ENCODE measurements around the gene IFIT3. TPM values are rescaled to one million over a fixed set of nuclear protein-coding genes. Genes with fewer than 3 reads are reported as not detected.

IFIT3 gene
- total RNA-seq, 1 donor from 2014 or later, result 8.1 TPM

DNA sequence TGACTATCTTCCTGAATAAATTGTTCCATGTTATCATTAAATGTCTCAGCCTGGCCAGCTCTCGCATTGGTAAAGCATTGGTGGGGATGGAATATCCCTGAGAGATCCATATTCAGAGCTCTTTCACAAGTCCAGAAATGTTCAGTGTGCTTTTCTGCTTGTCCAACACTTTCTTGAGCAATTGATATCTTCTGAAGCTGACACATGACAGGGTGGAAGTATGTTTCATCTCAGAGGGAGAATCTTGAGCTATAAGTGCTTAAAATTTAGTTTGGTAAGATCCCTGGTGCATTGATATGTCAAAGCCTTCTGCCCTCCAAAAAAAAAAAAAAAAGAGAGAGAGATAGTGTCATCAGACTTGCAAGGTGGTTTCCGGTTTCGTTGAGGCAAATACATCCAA lies 7.4 kb downstream of the IFIT3 start:
- DNase-seq (ENCODE audit: low read depth in 2 of 2), result no peak

DNA sequence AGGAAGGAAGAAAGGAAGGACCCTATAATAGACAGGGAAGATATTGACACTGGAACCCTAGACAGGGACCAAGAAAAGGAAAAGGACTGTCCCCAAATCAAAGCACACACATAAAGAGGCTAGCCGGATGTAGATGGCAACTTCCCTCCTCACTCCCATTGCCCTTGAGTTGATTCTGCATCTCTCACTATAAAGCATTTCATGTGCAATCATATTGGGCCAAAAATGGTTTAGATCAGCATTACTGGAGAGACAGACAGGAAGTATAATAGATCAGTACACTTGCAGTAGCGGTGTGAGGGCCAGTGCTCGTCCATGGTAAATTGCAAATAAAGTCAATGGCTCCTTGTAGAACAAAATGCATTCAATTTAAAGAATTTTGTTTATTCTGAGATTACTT lies 8.4 kb downstream of the IFIT3 start:
- DNase-seq (ENCODE audit: low read depth in 2 of 2), result no peak

DNA sequence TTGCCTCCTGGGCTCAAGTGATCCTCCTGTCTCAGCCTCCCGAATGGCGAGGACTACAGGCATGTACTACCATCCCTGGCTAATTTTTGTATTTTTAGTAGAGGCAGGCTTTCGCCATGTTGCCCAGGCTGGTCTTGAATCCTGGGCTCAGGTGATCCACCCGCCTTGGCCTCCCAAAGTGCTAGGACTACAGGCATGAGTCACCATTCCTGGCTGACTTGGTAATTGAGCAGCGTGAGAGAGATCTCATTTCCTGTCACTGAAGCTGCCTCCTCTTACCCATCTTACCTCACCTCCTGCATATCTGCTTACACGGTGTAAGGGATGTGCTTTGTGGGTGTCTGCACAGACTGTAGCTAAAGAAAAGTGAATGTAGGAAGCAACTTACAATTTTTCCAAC lies 9.7 kb downstream of the IFIT3 start:
- peak; percentile 29 to 83 for DNase-seq (ENCODE audit: low read depth in 2 of 2)

DNA sequence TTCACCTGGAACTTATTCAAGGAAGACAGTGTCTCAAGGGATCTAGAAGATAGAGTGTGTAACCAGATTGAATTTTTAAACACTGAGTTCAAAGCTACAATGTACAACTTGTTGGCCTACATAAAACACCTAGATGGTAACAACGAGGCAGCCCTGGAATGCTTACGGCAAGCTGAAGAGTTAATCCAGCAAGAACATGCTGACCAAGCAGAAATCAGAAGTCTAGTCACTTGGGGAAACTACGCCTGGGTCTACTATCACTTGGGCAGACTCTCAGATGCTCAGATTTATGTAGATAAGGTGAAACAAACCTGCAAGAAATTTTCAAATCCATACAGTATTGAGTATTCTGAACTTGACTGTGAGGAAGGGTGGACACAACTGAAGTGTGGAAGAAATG lies 10.9 kb downstream of the IFIT3 start:
- no peak for DNase-seq (ENCODE audit: low read depth in 2 of 2)

DNA sequence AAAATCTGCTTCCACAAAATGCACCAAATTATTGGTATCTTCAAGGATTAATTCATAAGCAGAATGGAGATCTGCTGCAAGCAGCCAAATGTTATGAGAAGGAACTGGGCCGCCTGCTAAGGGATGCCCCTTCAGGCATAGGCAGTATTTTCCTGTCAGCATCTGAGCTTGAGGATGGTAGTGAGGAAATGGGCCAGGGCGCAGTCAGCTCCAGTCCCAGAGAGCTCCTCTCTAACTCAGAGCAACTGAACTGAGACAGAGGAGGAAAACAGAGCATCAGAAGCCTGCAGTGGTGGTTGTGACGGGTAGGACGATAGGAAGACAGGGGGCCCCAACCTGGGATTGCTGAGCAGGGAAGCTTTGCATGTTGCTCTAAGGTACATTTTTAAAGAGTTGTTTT lies 12.1 kb downstream of the IFIT3 start:
- no peak for DNase-seq (ENCODE audit: low read depth in 2 of 2)

DNA sequence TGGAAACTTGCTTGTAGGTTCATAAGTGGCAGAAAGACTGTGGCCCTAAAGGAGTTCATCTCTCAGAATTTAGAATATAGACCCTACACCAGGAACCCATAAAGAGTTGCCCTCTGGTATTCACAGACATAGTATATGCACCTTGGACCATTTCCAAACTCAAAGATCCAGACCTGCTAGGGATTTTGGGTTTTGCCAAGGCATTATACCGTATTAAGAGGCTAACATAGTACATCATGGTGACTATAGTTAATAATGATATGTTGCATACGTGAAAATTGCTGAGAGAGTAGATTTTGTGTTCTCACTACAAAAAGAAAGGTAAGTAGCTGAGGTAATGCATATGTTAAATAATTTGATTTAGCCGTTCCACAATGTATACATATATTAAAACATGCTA lies 13.9 kb downstream of the IFIT3 start:
- DNase-seq (ENCODE audit: low read depth in 2 of 2), result no peak

DNA sequence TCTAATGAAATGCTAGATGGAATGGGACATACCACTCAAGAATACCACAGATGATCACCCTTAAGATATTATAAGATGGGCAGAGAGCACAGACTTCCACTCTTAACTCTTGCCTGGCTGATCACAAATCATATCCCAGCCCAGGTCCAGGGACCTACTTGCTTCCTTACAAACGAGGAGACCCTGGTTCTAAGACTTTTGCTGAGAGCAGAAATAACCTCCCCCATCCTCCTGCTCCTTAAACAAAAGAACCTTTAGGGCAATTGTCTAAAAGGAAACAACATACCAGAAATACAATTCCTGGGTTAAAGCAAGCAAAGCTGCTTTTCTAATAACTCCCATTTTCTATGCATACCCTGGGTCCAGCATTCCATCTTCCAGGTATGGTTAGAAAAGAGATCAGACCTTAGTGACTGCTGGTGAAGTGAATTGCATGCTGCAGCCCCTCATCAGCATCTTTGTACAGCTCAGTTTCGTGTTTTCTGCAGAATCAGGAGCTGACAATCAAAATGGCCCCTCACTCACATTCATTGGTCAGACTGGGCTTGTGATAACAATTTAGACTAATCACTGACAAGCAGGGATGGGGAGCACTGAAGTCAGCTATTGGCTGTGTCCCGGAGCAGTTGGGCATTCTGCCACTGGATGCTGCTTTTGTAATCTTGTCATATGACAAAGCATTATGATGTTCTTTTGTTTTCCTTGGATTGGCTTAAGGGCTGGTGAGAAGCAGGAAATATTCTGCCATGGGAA lies 14.6 kb downstream of the IFIT3 start:
- DNase-seq (ENCODE audit: low read depth in 2 of 2), result peak; percentile 78 to 99

DNA sequence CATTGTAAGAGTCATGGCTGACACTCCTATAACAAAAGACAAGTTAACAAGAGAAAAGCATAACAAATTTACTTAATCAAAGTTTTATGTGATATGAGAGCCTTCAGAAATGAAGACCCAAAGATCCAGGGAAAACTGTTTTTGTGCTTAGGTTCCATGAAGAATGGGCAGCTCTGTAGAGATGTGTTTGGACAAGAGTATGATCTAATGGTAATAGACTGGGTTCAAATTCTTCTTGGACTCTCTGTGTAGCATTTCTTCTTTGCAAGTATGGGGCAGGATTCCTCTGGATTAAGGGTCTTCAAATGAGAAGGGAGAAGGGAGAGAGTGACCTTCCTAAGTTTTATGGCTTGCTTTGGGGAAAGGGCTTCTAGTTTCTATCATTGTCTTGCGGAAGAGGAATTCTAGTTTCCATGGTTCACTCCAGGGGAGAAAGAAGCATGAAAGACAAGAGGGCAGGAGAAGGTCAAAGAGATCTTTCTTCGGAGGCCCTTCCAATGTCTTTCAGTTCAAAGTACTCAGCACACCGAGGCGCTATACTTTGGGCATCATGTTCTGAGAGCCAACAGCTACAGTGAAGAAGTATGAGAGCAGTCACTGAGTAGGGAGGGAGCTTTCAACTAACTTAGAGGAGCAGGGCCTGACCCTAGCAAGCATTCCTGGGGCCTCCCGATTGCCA lies 15.4 kb downstream of the IFIT3 start:
- no peak for DNase-seq (ENCODE audit: low read depth in 2 of 2)

DNA sequence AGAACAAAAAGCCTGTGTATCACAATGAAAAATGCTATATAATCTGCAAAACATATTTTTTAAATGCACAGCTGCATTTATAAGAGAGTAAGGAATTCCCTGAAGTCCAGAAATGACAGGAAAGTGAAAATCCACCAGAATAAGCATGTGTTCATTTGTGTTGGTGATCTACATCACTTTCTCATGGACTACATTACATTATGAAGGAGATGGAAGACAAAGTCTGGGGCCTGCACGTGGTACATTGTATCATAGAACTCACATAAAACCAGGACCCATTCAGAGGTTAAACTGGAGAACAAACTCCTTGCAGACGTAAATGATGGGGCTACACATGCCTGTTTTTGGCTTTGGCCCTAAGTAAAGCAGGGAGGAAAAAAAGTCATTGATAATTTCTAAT lies 16.4 kb downstream of the IFIT3 start:
- no peak for DNase-seq (ENCODE audit: low read depth in 2 of 2)

DNA sequence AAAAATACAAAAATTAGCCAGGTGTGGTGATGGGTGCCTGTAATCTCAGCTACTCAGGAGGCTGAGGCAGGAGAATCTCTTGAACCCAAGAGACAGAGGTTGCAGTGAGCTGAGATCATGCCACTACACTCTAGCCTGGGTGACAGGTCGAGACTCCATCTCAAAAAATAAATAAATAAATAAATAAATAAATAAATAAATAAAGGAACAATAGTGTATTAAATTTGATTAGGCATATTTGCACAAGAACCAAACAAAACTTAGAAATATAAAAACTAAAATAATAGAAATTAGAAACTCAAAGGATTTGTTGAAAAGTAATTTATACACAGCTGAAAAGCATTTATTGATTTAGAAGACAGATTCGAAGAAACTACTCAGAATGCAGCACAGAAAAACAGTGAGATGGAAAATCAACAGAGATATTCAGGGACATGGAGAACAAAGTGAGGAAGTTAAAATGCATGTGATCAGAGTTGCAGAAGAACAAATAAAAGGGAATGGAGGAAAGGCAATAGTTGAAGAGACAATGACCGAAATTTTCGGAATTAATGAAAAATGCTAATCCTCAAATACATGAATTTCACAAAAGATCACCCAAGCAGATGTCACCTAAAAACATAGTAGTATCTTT lies 17.7 kb downstream of the IFIT3 start:
- DNase-seq (ENCODE audit: low read depth in 2 of 2), result peak in 1 of 2 donors; percentile 52

DNA sequence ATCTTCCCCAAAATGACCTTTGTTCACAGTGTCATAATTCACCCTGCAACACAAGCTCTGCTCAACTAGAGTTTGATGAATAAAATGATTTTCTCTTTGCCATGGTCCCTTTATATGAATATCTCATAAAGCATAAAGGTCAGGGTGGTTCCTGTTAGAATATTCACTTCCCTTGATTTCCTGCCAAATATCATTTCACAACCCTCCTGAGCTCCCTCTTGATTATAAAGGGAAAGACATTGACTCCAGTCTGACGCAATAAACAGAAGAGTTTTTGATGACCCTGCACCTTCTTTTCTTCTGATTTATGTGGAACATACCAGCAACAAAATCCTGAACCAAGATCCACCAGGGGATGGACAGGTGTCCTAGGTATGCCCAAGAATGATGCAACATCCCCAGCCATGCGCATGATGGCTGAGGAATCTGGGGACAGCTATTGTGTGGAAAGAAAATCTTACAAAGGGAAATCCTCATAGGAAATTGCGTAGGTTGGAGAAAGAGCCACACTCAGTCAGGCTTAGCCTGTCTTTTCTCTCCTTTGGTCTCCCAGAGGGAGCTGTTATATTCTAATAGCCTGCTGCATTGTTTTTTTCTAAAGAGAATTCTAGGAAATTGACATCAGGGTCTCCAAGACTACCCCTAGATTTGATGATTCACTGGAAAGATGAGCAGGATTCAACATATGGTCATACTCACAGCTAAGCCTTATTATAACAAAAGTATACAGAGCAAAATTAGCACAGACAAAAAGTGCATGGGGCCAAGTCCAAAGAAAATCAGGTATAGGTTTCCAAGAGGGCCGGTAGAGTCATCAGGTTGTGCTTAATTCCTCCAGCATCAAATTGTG lies 18.8 kb downstream of the IFIT3 start:
- peak; percentile 84 to 91 for DNase-seq (ENCODE audit: low read depth in 2 of 2)

DNA sequence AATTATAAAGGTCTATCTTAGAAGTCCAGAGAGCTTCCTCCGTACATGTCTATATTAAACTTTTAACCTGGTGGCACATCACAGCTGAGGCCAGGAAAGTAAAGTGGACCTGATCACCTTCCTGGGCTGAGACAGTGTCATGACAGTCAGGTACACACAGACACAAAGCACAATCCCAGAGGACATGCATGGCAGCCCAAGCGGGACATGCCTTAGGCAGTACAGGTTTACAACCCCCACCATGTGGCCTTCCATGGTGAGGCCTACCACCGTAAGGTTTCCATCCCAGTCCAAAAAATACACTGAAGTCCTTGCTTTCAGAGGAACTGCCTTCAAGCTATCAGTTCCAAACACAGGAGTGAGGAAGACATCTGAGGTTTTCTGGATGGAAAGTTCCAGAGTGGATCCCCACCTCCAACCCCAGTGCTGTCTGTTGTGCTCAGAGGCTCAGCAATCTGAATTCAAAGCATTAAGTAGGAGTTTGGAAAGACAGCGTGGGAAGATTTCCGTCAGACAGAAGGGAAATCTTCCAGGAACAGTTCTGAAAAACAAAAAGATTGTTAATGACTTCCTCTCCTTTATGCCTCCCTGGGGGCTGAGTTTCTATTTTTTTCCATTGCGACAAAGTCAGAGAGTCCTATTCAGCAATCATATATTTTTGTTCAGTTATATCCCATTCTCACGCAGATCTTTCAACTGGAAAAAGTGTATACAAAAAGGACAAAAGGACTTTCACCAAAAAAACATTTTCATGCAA lies 20.1 kb downstream of the IFIT3 start:
- DNase-seq (ENCODE audit: low read depth in 2 of 2), result peak; percentile 58 to 73

DNA sequence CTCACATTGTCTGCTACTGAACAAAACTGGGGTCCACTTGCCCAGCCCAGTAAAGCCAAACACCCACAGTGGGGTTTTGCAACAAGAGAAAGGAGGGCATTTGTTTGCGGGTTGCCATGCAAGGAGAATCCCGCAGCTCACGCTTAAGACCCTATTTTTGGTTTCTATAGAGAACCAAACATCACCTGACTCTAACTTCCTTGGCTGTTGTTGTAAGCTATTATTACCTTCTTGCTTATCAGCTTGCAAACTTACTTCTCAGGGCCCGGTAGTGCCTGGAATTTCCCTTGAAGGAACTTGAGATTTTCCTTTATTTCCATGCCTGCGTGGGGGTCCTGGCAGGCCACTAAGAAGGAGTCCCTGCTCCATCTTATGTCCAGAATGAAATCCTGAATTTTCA lies 20.7 kb downstream of the IFIT3 start:
- DNase-seq (ENCODE audit: low read depth in 2 of 2), result peak in 1 of 2 donors; percentile 5

DNA sequence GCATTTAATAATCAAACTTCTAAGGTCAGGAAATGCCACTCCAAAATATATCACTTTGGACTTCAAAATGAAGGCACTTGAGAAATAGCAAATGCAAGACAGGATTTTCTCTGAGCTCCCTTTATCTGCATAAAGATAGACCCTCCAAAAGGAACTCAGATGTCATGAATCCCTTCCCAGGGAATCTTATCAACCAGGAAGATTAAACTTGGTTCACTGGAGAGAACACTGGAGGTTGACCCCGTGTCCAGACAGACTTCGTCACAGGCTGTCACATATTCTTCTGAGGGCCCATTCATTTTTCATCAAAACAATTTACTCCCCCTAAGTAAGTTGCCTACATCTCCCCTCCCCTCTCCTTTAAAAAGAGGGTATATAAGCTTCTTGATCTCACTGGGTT lies 21.2 kb downstream of the IFIT3 start:
- DNase-seq (ENCODE audit: low read depth in 2 of 2), result no peak

DNA sequence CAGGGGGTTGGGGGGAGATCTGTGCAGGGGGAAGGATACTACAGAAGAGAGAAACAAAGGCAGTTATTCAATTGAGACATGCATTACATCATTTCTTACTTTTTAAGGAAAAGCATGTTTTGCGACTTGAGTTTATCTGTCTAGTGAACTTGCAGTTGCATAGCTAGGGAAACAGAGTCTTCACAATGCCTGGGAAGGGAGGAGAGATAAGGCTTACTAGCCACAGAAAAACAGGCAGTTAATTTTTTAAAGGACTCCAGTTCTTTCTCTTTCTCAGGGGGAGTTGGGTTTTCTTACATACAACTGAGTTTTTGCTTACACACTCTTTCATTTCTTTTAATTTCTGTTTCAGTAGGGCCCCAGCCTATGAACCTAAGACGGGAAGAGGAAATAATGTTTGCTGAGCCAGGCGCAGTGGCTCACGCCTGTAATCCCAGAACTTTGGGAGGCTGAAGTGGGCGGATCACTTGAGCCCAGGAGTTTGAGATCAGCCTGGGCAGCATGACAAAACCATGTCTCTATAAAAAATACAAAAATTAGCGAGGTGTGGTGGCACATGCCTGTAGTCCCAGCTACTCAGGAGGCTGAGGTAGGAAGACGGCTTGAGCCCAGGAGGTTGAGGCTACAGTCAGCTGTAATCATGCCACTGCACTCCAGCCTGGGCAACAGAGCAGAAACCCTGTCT lies 23.0 kb downstream of the IFIT3 start:
- peak in 1 of 2 donors; percentile 24 for DNase-seq (ENCODE audit: low read depth in 2 of 2)

DNA sequence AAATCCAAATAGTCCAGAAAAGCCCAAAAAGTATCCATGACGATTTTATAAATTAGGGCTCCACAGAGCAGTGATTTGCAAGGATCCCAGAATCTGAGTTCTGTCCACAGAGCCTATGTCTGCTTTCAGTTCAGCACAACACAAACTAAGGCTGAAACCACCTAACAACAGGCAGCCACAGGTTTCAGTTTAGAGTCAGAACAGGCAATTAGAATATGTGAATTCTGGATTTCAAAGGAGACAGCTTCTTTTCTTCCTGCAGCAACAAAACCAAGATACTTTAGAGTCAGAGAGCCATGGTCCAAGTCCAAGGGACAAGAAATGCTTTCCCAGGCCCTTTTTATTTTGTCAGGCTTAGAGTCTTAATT lies 23.6 kb downstream of the IFIT3 start:
- peak; percentile 19 to 39 for DNase-seq (ENCODE audit: low read depth in 2 of 2)

DNA sequence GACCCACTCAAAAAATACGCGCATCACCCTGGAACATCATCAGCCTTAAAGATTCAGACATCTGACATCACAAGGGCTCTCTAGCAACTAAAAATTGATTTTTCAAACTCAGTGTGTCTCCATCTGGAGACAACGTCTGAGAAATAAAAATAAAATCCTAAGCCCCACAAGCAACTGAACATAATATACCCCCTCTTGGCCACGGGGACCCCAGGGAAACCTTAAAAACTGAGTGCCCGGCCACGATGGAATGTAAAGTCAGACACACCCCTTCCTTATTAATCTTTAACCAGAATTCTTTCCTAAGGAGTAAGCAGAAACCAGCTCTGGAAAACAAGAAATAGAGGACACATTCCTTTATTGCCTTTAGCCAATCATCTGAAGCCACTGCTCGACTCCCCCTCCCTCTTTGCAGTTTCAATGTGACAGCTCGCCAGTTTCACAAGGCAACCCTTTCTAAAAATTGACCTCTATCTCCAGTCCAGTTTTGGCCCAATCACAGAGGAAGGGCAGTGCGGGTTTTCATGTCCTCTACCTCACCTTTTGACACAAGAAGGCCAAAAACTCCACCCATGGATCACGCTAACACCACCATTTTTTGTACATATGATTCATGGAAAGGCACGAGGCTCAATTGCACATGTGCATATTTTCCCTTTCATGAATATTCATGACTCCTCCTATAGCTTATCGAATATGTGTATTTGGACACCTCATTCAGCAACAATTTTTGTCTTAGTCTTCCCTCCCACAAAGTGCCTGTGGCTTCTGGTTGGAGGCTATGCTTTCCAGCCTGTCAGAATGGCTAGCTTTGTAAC lies 24.2 kb downstream of the IFIT3 start:
- peak in 1 of 2 donors; percentile 45 for DNase-seq (ENCODE audit: low read depth in 2 of 2)

DNA sequence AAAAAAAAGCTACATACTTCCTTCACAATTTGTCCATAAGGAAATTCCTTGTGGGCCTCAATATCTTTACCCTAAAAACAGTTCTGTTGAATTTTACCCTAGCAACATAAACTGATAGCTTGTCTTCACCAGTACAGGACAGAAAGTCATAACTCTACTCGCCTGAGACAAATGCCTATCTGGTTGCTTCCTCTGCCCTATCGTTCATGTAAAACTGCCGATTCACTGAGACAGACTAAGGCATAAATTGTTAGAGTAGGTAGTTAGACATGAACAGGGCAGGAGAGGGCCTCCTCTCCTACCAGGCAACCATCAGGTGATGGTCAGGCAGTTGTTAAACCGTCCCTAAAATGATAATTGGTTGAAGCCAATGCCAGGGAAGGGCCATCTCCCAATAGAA lies 25.0 kb downstream of the IFIT3 start:
- DNase-seq (ENCODE audit: low read depth in 2 of 2), result no peak

DNA sequence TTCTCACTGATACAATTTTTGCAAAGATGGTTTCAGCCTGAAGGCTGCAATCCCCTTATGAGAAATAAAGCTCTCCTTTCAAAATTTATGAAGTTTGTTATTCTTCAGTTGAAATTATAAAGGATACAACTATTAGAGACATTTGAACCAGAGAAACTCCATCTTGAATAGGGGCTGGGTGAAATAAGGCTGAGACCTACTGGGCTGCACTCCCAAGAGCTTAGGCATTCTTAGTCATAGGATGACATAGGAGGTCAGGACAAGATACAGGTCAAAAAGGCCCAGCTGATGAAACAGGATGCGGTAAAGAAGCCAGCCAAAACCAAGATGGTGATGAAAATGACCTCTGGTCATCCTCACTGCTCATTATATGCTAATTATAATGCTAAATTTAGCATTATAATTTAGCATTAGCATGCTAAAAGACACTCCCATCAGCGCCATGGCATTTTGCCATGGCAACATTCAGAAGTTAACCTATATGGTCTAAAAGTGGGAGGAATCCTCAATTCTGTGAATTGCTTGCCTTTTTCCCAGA lies 27.7 kb downstream of the IFIT3 start:
- no peak for DNase-seq (ENCODE audit: low read depth in 2 of 2)
